AG04449 (cell line): ENCODE data around the gene NDOR1.

Experiments used
- CTCF ChIA-PET: fragments of 350-600 bp; formaldehyde crosslinking; extraction: SDS; loops from one replicate; lab custom pipeline; 2021; ENCODE audit warnings: antibody characterized with exemption; lab: Yijun Ruan, JAX
- POLR2A ChIA-PET: fragments of 400-600, 350-600 bp; formaldehyde crosslinking; extraction: SDS; loops from one replicate; lab custom pipeline; 2020; ENCODE audit warnings: antibody characterized with exemption, inconsistent platforms; lab: Yijun Ruan, JAX
- DNase-seq: peaks from one replicate; pipeline ENCODE4 v3.0.0-alpha.2; 2010; ENCODE audit warnings: low read depth, low spot score
- H3K4me3 ChIP-seq: 2 replicates; pipeline ENCODE4 v1.5.1; 2011; ENCODE audit warnings: low read depth, mild to moderate bottlenecking, control low read depth, low read length
- TF ChIP-seq, protein P1 (sequence below): IDR thresholded peaks from one replicate; pipeline ENCODE4 v1.5.1; 2011; ENCODE audit warnings: mild to moderate bottlenecking, moderate library complexity, low read length, control low read depth, inconsistent platforms; ENCODE audit not compliant: insufficient read depth; ENCODE audit errors: missing control alignments

NDOR1 gene

DNA sequence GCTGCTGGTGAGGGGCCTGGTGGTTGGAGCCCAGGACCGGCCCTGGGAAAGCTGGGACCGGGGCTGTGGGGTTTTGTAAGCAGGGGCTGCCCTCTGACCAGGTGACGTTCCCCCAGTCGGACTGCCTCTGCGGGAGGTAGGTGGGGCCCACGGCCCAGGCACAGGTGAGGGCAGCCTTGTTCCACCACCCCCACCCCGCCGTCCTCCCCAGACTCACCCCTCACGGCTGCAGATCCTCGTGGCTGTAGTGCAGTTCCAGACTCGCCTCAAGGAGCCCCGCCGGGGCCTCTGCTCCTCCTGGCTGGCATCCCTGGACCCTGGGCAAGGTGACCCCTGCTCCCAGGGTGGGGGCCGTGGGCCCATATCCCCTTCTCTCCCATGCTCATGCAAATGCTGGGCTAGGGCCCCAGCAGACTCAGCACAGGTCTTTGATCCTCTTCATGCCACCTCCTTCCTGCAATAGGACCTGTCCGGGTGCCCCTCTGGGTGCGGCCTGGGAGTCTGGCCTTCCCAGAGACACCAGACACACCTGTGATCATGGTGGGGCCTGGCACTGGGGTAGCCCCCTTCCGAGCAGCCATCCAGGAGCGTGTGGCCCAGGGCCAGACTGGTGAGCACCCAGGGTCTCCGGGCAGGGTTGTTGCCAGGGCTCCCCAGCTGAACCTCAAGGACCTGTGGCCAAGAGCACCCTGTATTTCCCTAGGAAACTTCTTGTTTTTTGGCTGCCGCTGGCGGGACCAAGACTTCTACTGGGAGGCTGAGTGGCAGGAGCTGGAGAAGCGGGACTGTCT, 9.9 kb downstream of the NDOR1 start:
- no peak overlapping the region for H3K4me3 ChIP-seq
- CTCF ChIA-PET, result interaction anchor here (1.0 to 1.7 kb wide), 3 partner anchors 8 to 12 kb away, joined by 3 to 5 read pairs (median 3); partner anchors contain the start of genes CYSRT1 and RNF224
- no peak for DNase-seq
- POLR2A ChIA-PET, result interaction anchor here (0.8 to 2.8 kb wide), 3 partner anchors 7 to 25 kb away, joined by 3 to 12 read pairs (median 9); partner anchors contain the start of genes RNF208 and TUBB4B
- TF ChIP-seq, protein P1, sequence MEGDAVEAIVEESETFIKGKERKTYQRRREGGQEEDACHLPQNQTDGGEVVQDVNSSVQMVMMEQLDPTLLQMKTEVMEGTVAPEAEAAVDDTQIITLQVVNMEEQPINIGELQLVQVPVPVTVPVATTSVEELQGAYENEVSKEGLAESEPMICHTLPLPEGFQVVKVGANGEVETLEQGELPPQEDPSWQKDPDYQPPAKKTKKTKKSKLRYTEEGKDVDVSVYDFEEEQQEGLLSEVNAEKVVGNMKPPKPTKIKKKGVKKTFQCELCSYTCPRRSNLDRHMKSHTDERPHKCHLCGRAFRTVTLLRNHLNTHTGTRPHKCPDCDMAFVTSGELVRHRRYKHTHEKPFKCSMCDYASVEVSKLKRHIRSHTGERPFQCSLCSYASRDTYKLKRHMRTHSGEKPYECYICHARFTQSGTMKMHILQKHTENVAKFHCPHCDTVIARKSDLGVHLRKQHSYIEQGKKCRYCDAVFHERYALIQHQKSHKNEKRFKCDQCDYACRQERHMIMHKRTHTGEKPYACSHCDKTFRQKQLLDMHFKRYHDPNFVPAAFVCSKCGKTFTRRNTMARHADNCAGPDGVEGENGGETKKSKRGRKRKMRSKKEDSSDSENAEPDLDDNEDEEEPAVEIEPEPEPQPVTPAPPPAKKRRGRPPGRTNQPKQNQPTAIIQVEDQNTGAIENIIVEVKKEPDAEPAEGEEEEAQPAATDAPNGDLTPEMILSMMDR, result no peak

DNA sequence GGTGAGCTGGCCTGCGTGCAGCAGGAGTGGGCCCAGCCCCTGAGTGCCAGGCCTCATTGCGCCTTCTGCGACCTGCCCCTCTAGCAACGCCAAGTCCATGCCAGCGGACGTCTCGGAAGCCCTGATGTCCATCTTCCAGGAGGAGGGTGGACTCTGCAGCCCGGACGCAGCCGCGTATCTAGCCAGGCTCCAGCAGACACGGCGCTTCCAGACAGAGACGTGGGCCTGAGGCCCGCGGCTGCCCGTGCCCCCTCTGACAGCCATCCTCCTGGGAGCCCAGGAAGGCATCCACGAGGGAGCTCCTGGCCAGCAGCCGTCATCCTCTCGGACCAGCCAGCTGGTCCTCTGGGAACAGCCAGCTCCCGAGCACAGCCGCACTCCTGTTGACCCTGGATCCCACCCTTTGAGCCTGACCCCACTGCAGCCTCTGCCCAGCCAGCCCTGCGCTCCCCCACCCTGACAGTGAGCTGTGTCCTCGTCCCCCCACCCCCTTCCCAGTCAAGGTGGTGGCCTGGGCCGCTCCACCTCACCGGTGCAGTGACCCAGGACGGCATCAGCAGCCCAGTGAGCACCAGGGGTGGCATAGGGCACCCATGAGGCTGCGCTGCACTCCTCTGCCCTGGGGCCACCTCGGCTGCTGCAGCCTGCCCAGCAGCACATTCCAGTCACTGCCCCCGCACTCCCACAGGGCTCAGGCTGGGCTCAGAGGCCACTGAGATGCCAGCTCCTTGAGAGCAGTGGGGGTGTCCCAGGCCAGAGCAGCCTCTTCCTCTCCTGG, 10.9 kb downstream of the NDOR1 start:
- POLR2A ChIA-PET, result interaction anchor here (0.5 to 1.9 kb wide), 2 partner anchors 15 to 24 kb away, joined by 3 to 9 read pairs; partner anchors contain the start of genes TPRN and TUBB4B
- CTCF ChIA-PET, result interaction anchor here (1.0 to 1.7 kb wide), 3 partner anchors 9 to 11 kb away, joined by 3 to 5 read pairs (median 3); partner anchors contain the start of genes CYSRT1 and RNF224
- TF ChIP-seq, protein P1, result no peak
- no peak for DNase-seq
- H3K4me3 ChIP-seq, result no peak overlapping the region

DNA sequence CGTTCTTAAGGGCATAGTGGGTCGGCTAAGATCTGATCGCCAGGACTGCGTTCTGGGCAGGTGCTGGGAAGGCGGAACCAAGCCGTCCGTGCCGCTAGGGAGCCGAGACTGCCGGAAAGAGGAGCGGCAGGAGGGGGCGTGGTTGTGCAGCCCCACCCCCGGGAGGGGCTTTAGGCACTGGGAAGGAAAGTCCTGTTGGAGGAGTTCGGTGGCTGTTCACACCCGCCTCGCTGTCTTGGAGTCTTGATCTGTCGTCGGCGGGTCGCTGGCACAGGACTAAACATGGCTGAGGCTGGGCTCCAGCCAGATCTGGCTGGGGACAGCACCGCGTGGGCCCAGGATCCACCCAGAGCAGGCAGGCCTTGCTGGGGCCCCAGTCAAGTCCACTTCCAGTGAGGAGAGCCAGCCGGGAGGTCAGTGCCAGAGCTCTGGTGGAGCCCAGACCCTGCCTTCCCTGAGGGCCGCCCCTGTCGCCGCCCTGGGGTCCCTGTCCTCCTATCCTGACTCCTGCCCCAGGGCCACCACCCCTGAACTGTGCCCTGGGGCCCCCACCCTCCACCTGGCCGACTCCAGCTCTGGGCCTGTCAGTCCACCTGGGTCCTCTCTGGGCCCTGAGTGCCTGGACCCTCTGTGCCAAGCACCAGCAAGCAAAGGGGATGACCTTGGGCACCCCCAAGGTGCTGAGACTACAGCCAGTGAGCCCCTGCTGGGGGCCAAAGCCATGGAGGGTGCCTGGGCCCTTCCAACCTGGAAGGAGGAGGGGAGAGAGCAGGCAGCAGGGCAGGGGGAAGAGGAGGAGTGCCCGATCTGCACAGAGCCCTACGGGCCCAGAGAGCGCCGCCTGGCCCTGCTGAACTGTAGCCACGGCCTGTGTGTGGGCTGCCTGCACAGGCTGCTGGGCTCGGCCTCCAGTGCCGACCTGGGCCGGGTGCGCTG, 12.0 kb downstream of the NDOR1 start:
- no peak for DNase-seq
- ChIA-PET CTCF (no interaction called here), POLR2A (interaction anchor here (1.9 kb wide), 1 partner anchor 23 kb away, joined by 9 read pairs; the partner anchor contains the start of gene TUBB4B)
- no peak overlapping the region for H3K4me3 ChIP-seq
- TF ChIP-seq, protein P1, result no peak

DNA sequence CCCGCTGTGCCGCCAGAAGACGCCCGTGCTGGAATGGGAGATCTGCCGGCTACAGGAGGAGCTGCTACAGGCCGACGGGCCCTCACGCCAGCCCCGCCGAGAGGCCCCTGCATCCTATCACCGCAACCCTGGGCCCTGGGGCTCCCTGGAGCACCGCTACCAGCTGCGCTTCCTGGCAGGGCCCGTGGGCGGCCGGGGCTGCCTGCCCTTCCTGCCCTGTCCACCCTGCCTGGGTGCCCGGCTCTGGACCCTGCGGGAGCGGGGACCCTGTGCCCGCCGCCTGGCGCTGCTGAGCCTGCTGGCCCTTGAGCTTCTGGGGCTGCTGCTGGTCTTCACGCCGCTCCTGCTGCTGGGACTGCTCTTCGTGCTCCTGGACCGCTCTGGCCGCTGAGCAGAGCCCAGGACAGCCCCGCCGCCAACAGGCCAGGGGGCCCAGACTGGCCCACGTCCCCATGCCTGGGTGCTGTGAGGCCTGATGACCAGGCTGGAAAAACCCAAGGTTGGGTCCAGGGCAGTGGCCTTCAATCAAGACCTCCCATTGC, 12.8 kb downstream of the NDOR1 start:
- POLR2A ChIA-PET, result no interaction called here
- TF ChIP-seq, protein P1, result no peak
- H3K4me3 ChIP-seq, result no peak overlapping the region
- CTCF ChIA-PET, result interaction anchor here (1.4 kb wide), 1 partner anchor 9 kb away, joined by 5 read pairs; the partner anchor contains the start of gene RNF224
- no peak for DNase-seq

DNA sequence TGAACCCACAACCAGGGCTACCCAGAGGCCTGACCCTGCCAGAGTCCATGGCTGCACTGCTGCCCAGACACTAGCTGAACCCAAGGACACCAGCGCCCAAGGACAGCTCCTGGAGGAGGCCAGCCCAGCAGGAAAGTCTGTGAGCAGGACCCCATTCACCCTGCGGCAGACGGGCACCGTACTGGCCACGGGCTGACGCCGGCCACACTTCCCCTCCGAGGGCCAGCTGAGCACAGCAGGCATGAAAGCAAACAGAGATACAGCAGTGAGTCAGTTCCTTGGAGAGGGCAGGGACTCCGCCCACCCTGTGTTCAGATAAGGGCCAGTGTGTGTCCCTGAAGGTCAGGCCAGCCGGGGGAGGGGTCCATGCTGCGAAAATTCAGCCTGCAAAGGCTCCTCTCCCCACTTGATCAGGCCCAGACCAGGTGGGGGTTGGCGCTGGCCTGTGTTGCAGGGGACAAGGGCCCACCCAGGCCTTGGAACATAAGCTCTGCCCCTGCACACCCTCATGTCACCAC, 13.3 kb downstream of the NDOR1 start:
- ChIA-PET CTCF (interaction anchor here (1.0 to 1.4 kb wide), 2 partner anchors 9 to 18 kb away, joined by 4 to 5 read pairs; partner anchors contain the start of gene RNF224), POLR2A (no interaction called here)
- DNase-seq, result no peak
- no peak overlapping the region for H3K4me3 ChIP-seq
- TF ChIP-seq, protein P1, result no peak
